Adipose tissue (tissue), 3 donors: ENCODE measurements around the gene KIAA0232. TPM values are rescaled to one million over a fixed set of nuclear protein-coding genes. Genes with fewer than 3 reads are reported as not detected.
"Not testable (repeated sequence)": the region's sequence is repeated elsewhere in the genome, so short reads cannot be mapped to it uniquely, and the experiment has no call there.

Experiments
- H3K27ac ChIP-seq: one replicate; pipeline ENCODE4 v1.5.1; 2013; ENCODE audit warnings: low read depth, low read length
- WGBS, 3 donors: extraction: QIAGEN DNeasy Blood & Tissue Kit; methylation state at CpG; one replicate each; pipeline ENCODE4 v1.1.7; 2013; 5-methylcytosine and 5-hydroxymethylcytosine counted together
- polyA plus RNA-seq, 3 donors: library from polyadenylated mRNA; stranded (reverse); fragments of 200-250 nt; gene quantifications; one replicate each; pipeline ENCODE4 v1.2.3, GENCODE V29; 2013
- donor health status: healthy with polysubstance abuse.
- donor health status: Bipolar disorder and iron deficiency.
- donor health status: healthy.

Gene KIAA0232
- polyA plus RNA-seq, 3 donors = 3.8 to 9.8 (median 6.7) TPM

DNA sequence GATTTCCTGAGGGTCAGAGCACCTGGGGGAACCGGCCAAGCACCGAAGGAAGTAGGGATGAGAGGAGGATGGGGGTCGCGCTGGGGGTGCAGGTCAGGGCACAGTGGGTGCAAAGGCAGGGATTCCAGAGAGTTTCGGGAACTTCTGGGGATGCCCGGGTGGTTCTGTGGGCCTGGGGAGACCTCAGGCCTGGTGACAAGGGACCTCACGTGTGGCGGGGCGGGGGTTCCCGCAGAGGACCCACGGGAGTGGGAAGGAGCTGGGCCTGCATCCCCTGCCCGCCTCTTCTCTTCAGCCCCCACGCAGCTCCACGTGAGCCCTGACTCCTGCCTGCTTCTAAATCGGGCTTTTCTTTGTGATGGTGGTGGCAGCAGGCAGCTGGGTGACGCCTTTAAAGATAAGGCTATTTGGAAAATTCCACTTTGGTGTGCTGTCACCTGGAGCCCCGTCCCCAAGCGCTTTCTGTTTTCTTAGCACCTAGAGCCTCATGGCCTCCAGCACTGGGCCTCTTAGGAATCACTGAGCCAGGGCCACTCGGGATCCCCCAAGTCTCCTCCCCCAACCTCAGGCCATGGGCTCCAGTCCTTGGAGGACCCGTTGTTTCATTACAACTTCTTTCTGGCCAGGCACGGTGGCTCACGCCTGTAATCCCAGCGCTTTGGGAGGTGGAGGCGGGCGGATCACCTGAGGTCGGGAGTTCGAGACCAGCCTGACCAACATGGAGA, 120.0 kb downstream of the KIAA0232 start:
- 73 to 86% (median 83%) methylated on average over 25 to 27 of the region's 27 CpGs for WGBS, 3 donors

DNA sequence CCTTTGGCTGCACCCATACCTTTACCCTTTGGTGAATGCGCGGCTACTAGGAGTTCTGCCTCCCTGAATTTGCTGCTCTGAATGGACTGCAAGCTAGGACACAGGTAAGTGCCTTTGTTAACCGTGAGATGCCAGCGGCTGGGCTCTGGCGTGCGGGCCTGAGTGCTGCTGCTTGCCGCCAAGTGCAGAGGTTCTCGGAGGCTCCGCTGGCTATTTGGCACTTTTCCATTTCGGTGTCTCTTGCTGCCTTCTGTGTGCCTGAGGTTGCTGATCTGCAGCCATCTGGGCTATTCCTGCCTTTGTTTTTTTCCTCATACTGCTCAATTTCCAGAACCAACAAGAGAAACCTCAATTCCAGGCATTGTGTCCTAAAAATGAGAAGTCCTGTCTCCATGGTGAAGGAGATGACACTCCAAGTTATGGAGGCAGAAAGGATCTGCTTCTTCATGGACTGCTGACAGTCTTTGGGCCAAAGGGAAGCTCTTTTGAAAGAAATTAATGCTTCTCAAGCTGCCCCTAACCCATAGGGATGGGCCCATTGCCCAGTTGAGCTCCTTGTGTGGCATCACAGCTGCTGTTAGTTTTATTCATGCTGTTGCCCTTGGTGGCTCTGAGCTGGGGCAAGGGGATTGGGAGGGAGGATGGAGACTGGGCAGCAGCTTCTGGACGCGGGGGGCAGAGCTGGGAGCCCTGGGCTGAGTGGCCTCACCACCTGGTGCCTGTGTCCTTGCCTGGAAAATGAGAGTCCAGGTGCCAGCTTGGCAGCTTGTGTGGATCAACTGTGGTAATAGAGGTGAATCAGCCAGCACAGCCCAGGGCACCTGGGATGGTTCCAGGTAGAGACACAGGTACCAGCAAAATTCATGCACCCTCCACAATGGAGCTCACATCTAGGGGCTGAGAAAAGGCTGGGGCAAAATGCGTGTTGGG, 123.3 kb downstream of the KIAA0232 start:
- WGBS, 3 donors = 75 to 94% (median 90%) methylated on average over 13 of the region's 13 CpGs
- H3K27ac ChIP-seq = no peak overlapping the region

More for the DNA sequence above, 120.0 kb downstream of the KIAA0232 start:
- H3K27ac ChIP-seq = no peak overlapping the region

DNA sequence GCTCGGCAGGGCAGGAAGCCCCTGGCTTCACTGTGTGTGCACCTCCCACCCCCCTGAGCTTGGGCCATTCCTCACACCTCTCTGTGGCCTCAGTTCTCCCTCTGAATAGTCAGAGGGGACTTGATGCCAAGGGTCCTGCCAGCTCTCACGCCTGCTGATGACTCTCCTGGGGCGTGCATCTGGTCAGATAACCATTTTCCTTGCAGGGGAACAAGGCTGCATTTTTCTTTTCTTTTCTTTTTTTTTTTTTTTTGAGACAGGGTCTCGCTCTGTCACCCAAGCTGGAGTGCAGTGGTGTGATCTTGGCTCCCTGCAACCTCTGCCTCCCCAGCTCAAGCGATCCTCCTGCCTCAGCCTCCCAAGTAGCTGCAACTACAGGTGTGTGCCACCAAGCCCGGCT, 124.0 kb downstream of the KIAA0232 start:
- WGBS, 3 donors = 89 to 92% (median 92%) methylated on average over 5 to 6 of the region's 6 CpGs
- H3K27ac ChIP-seq = not testable (repeated sequence)

DNA sequence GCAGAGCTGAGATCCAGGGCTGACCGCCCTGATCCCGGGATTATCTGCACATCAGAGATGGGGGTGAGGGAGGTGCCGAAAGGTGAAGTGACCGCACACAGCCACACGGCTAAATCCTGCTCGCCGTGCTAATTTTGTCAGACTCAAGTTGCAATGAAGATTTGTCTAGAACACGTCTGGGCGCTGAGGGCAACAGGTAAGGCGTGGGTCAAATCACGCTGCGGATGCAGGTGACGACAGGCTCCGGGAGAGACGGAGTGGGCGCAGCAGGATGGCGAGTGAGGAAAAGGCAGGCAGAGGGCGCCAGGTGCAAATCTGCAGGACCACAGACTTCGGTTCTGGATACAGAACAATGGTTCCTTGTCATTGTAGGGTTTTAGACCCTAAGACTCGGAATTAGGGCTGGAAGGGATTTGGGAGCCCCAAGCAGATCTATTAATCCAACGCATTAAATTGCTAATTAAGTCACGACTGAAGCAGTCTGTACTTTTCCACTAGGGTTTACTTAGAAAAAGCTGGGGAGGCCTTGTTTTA, 125.2 kb downstream of the KIAA0232 start:
- no peak overlapping the region for H3K27ac ChIP-seq
- WGBS, 3 donors = 16 to 35% (median 30%) methylated on average over 22 of the region's 22 CpGs

DNA sequence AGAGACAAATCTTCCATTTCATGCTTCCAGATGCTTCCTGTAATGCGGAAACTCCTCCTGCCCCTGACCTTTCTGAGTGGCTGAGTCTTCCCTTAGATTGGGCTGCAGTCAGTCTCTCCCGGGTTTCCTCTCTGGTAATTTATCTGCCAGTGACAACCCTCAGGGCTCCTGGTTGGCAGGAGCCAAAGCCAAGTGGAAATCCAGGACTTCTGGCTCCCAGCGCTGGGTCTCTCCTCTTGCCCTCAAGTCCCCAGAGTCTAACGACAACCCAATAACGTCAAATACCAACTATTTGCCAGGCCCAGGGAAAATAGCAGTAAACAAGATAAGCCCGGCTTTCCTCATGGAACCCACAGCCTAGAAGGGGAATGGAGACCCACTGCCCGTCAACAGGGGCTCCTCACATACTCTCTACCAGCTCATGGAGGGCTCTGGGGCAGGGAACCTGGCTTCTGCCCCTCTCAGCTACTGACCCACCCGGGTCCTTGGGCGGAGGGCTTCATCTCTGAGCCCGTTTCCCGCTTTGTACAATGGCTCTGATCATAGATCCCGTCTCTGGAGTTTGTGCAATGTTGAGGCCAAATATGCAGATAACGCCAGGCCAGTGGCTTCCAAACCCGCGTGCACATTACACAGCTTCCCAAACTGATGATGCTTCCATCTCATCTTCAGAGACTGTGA, 126.0 kb downstream of the KIAA0232 start:
- no peak overlapping the region for H3K27ac ChIP-seq
- 17 to 21% (median 20%) methylated on average over 15 of the region's 15 CpGs for WGBS, 3 donors

DNA sequence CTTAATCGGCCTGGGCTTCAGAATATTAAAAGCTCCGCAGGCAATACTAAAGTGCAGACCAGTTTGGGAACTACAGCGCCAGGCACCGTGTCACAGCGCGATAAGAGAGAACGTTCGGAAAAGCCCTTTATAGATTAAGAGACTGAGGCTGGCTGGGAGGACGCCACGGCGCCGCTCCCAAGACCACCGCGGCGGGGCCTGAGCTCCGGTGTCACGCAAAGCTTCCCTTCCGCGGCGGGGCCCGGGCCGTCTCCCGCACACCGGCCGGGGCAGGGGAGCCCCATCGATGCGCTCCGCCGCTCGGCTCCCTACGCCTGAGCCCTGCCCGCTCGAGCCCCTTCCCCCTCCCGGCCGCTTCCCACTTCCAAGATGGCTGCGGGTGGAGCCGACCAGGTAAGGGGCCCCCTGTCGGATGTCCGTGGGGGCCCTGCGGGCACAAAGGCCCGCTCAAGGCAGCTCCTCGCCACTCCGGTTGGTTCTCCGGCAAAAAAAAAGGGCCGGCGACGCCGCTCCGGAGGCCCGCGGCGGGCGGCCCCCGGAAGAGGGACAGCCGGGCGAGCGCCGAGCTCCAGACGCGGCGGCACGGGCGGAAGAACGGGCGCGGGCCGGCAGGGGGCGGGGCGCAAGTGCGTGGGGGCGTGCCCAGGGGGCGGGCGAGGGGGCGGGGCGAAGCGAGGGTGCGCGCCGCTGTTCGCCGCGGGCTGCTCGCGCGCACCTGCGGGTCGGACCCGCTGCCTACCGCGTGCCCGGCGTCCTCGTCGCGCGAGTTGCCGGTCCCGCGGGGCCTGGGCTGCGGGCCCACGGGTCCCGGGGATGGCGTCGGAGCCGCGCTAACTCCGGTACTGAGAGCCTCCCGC, 126.8 kb downstream of the KIAA0232 start, which contains the start of gene TBC1D14:
Gene TBC1D14 (plus strand): TSS at position 714 of the 857 bp plus-strand sequence. CDS start 13,564 bp downstream, outside the sequence.
- WGBS, 3 donors = 0% methylated on average over 74 to 108 of the region's 108 CpGs

DNA sequence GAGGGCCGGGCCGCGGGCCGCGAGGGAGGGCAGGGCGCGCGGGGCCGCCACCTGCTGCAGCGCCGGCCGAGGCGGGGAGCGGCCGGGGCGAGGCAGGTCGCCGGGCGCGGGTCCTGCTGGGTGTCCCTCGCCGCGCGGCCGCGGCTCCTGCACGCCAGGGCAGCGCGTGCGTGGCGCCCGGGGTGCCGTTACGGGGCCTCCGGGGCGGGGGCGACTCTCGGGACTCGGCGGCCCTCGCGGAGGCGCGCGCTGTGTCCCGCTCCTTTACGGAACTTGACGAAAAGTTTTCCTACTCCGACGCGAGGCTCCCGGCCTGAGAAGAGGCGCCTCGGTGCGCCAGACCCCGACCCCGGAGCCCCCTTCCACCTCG, 127.4 kb downstream of the KIAA0232 start:
- no peak overlapping the region for H3K27ac ChIP-seq
- WGBS, 3 donors = 0 to 1% (median 0%) methylated on average over 18 to 58 of the region's 58 CpGs

More for the DNA sequence above, 126.8 kb downstream of the KIAA0232 start, which contains the start of gene TBC1D14:
- peak within 1 kb of the TSS; percentile 90 for H3K27ac ChIP-seq

DNA sequence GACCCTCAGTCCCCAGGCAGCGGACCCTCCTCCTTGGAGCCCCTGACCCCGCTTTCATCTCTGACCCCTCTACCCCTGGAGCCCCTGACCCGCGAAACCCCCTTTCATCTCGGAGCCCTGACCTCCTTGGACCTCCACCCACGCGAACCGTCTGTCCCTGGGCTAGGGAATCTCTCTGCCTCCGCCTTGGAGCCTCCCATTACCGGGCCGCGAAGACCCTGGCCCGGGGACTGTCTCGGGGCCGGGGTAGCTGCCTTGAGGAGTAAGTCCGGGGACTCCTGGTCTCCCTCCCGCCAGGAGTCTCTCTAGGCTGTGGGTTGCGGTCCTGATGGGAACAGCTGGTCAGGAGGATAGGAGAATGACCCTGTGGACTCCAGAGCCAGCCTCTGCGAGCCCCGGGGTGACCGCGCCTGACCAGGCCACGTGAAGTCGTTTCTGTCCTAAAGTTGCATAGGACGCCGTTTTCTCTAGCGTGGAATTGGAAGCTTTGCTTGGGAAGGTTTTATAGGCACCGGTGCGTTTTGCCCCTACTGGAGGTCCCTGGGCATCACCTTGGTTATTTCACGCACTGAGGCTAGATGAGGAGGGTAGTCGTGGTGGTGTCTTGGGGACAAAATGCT, 127.9 kb downstream of the KIAA0232 start:
- no peak overlapping the region for H3K27ac ChIP-seq
- WGBS, 3 donors = 15 to 25% (median 23%) methylated on average over 31 of the region's 31 CpGs

DNA sequence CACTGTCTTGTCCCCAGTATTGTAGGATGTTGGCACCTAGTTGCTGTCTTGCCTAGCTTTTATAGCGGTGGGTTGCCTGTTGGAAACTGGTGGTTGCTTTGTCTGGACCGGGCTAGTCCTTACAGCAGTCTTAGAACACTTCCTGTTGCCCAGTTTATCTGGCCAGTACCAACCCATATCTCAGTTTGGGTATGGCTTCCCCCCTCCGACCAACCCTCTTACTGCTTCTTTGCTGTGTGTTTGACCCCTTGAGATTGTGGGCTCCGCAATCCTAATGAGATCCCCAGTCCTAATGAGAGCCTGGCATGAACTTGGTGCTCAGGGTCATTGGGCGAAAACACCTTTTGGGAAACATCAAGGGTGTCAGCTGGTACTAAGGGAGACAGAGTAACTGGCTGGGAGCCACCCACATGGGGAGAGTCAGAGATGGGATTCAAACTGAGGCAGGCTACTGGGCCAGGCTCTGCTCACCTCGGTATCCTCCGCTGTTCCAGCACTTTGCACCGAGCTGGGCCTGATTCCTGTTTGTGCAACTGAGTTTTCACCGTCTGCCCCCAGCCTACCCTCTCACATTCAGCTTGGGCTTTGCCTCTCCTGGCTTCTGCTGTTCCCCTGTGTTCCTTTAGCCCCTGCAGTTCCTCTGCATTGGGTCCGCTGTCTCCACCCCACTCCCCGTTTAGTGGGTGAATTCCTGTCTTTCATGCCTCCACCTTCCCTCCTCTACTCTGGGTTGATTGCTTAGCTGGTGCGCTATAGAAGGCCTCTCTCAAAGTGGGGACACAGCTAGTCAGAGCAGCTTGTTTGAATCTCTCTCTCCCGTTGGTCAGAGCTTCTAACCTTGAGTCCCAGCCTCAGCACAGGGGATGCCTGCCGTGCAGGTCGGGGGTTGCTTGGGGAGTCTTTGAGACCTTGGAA, 128.7 kb downstream of the KIAA0232 start:
- H3K27ac ChIP-seq = no peak overlapping the region
- WGBS, 3 donors = 83 to 87% (median 85%) methylated on average over 15 of the region's 15 CpGs

DNA sequence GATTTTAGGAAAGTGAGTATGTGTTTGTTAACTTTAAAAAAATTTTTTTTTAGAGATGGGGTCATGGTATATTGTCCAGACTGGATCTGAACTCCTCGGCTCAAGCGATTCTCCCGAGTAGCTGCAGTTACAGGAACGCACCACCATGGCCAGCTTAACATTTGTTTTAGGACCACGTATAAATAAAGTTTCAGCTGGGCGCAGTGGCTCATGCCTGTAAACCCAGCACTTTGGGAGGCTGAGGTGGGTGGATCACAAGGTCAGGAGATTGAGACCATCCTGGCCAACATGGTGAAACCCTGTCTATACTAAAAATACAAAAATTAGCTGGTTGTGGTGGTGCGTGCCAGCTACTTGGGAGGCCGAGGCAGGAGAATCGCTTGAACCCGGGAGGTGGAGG, 129.4 kb downstream of the KIAA0232 start:
- WGBS, 3 donors = 86% methylated on average over 10 of the region's 10 CpGs
- H3K27ac ChIP-seq = not testable (repeated sequence)

DNA sequence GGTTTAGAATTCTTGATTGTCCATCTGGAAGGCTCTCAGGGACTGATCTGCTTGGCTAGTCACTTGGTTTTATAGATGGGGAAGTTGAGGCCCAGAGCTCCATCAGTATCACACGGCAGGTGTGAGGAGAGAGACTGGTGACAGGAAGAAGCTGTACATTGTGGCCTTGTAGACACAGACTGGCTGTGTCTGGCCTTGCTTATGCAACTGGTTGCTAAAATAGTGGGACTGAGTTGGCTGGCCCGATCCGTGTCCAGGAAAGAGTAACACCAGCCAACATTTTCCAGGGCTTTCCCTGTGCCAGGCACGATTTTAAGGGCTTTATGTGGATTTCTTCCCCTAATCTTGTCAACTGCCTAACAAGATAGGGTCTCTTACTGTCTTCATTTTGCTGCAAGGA, 129.9 kb downstream of the KIAA0232 start:
- WGBS, 3 donors = 45 to 65% (median 61%) methylated on average over 4 of the region's 4 CpGs
- no peak overlapping the region for H3K27ac ChIP-seq

DNA sequence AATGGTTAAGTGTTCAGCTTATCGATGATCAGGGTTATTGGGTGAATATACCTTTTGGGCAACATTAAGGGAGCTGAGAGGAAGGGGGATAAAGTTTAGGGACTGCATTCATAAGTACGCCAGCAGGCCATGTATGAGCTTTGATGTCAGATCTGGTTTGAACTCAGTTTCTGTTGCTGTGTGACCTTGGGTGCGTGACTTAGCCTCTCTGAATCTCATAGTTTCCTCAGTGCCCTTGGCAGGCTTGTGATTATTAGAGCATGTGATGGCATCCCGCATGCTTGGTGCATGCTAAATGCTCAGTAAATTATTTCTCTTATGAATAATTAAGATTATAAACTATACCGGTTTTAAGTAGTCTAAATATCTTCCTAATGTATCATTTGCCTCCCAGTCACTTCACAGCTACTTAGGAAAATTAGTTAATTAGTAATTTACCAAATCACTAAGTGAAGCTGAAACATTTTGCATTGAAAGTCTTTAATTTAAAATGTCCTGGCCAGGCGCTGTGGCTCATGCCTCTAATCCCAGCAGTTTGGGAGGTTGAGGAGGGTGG, 130.9 kb downstream of the KIAA0232 start:
- 81 to 95% (median 92%) methylated on average over 6 of the region's 6 CpGs for WGBS, 3 donors
- H3K27ac ChIP-seq = no peak overlapping the region

DNA sequence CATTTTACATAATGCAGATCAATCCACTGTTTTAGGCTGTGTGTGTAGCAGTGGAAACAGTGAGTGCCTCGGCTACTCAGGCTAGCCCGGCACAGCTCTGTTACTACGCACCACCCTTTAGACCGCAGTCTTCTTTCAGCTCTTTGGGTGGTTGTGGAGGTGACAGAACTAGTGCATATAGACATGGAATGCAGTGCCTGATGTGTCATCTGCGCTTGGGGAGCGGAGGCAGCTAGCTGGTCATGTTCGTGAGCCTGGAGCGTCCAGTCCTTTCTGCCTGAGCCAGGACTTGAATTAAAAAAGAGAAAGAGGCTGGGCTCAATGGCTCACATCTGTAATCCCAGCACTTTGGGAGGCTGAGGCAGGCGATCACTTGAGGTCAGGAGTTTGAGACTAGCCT, 131.9 kb downstream of the KIAA0232 start:
- 85 to 96% (median 90%) methylated on average over 9 of the region's 9 CpGs for WGBS, 3 donors
- no peak overlapping the region for H3K27ac ChIP-seq

DNA sequence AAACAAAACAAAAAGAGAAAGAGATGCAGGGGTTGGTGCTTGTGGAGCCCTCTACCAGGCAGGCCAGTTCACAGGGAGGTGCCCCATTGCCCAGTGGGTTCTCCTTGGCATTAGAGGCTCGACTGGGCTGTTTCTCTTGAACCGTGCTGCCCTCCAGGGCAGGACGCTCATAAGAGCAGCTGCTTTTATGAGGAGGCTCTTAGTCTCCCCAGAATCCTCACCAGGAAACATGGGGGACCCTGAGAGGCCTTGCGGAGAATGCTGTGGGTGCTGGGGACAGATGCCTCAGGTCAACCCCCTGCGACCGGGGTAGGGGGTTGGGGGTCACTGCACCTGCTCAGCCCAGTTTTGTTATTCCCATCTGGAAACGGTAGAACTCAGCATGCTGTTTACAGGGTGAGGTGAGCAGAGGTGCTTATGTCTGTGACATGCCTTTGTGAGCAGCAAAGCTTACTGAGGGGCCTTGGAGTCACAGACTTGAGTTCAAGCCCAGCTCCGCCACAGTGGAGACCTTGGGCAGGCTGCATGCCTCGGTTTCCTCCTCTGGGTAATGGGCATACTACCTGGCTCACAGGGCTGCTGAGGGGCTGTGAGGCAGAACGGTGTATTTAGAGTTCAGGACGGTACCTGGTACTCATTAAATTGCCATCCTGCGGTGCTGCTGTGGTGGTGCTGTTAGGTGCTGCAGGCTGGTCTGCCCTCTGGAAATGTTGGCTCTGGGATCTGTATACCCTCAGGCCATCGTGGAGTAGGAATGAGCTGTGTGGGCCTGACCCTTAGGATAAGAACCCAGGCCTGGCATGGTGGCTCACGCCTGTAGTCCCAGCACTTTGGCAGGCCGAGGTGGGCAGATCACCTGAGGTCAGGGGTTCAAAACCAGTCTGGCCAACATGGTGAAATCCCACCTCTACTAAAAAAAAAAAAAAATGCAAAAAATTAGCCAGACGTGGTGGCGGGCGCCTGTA, 132.8 kb downstream of the KIAA0232 start:
- H3K27ac ChIP-seq = no peak overlapping the region
- 92 to 96% (median 95%) methylated on average over 18 of the region's 18 CpGs for WGBS, 3 donors

DNA sequence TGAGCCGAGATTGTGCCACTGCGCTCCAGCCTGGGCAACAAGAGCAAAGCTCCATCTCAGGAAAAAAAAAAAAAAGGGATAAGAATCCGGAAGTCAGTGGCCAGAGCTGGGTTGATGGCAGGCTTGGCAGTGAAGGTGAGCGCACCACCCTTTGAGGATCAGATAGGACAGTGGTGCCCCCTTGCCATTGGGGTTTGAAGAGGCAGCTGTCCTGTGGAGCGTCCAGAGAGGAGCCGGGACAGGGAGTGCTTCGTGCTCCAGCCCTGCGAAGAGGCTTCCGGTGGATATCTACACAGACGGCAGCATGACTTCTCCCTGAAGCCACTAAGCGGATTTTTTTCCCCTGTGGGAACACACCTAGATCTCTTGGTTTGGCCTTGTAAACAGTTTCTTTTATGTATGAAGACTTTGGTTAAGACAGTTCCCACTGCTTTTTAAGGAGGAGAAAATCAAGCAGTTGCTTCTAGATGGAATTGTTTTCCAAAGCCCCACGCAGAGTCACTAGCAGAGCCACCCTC, 133.6 kb downstream of the KIAA0232 start:
- WGBS, 3 donors = 89 to 94% (median 93%) methylated on average over 12 of the region's 12 CpGs
- no peak overlapping the region for H3K27ac ChIP-seq
